GM12875 (cell line): Measurements from ENCODE around the gene TAF1D.

ENCODE experiments used
- H3K4me3 ChIP-seq: one replicate; pipeline ENCODE4 v1.5.1; 2011; ENCODE audit warnings: low read depth, low read length, control low read depth
- CTCF ChIP-seq: IDR thresholded peaks from 2 replicates; pipeline ENCODE4 v1.5.1; 2011; ENCODE audit warnings: low read depth, mild to moderate bottlenecking, control low read depth, inconsistent platforms, low read length, moderate library complexity, borderline replicate concordance; ENCODE audit not compliant: insufficient read depth

TAF1D gene

DNA sequence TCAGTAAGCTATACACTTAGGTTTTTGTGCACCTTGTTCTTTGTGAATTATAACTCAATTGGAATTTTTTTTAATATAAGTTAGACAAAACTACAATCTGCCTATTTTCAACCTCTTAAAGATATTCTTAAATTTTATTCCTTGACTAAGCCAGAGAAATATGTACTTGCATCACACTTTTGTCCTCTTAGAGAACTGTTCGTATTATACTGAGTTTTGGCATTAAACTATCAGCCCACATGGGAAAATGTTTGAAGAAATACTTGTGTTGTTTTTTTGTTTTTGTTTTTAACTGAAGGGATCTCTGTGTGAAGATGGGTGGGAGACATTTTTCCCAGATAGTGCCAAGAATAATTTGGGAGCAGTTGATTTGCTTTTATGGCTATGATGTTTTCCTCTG, 54.5 kb downstream of the TAF1D start:
- no peak overlapping the region for H3K4me3 ChIP-seq
- no peak for TF ChIP-seq CTCF

- no peak overlapping the region for H3K4me3 ChIP-seq
- TF ChIP-seq CTCF, result no peak
Measured at GRCh38 chr11:93686226-93686625, 55.1 kb downstream of the TAF1D start.
